Upper lobe of right lung (tissue), 1 donor: ENCODE results near the gene INPP4A. TPM values are rescaled to one million over a fixed set of nuclear protein-coding genes. Genes with fewer than 3 reads are reported as not detected.
"Not testable (repeated sequence)": the region's sequence is repeated elsewhere in the genome, so short reads cannot be mapped to it uniquely, and the experiment has no call there.

Experiments used
- ATAC-seq: fragments of 200-7000 bp; cut with Tn5 transposase; one replicate; pipeline ENCODE4 v1.9.1; 2020; ENCODE audit warnings: mild to moderate bottlenecking, moderate library complexity
- DNase-seq: peaks from one replicate; pipeline ENCODE4 v3.0.0-alpha.2; 2020
- H3K27ac ChIP-seq: fragments of 200-600 bp; one replicate; pipeline ENCODE4 v1.8.0; 2022
- H3K27me3 ChIP-seq: fragments of 200-600 bp; one replicate; pipeline ENCODE4 v1.8.0; 2022; ENCODE audit warnings: mild to moderate bottlenecking
- H3K36me3 ChIP-seq: fragments of 200-600 bp; one replicate; pipeline ENCODE4 v1.8.0; 2022
- H3K4me1 ChIP-seq: fragments of 200-600 bp; one replicate; pipeline ENCODE4 v1.8.0; 2022
- H3K4me3 ChIP-seq: fragments of 200-600 bp; one replicate; pipeline ENCODE4 v1.8.0; 2022; ENCODE audit warnings: mild to moderate bottlenecking
- H3K9me3 ChIP-seq: fragments of 200-600 bp; one replicate; pipeline ENCODE4 v1.8.0; 2022
- intact Hi-C: fragments of 100-400 bp; cut with DNase I; formaldehyde crosslinking; loops from one replicate; pipeline ENCODE4 v1.11.0; 2022
- total RNA-seq: library from RNA; stranded (reverse); fragmentation: NEBNext Ultra II Directional; extraction: Animal tissue kit (Norgen Biotek cat#: 25700); gene quantifications from one replicate; pipeline ENCODE4 v1.2.1, GENCODE V29; 2021
- TF ChIP-seq, protein P1 (sequence below): fragments of 200-600 bp; IDR thresholded peaks from one replicate; pipeline ENCODE4 v1.8.0; 2022; ENCODE audit warnings: antibody characterized with exemption
- donor health status: DM: no; HTN: yes; CAD: no; lungs with severe emphysema.

Gene INPP4A
- total RNA-seq, 1 donor from 2014 or later, result 35.0 TPM

DNA sequence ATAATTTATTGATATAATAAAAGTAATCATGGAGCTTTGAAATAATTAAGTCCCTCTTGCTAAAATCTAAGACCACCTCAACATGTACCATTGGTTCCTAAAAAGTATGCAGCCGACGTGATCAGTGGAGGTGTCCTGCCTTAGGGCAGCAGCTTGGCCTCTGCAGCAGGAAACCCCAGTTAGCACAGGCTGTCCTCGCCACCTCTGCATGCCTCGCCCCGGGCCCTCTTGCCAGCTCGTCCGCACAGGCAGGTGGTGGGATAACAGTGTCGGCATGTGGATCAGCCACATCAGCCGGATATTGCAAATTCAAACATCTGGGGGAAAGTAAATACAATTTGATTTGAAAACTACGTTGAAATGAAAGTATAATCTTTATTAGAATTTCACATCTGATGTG is 140.7 kb downstream of the INPP4A start:
- H3K27ac ChIP-seq, result no peak overlapping the region
- no peaks in the 10 kb centered on the region for H3K27me3 ChIP-seq
- intact Hi-C loops, result no loop called here
- H3K9me3 ChIP-seq, result no peaks in the 10 kb centered on the region
- no peak overlapping the region for H3K4me3 ChIP-seq
- no peaks in the 10 kb centered on the region for H3K4me1 ChIP-seq
- peaks cover 53% of the 10 kb centered on the region for H3K36me3 ChIP-seq
- no peak for ATAC-seq
- no peak for DNase-seq
- TF ChIP-seq, protein P1, sequence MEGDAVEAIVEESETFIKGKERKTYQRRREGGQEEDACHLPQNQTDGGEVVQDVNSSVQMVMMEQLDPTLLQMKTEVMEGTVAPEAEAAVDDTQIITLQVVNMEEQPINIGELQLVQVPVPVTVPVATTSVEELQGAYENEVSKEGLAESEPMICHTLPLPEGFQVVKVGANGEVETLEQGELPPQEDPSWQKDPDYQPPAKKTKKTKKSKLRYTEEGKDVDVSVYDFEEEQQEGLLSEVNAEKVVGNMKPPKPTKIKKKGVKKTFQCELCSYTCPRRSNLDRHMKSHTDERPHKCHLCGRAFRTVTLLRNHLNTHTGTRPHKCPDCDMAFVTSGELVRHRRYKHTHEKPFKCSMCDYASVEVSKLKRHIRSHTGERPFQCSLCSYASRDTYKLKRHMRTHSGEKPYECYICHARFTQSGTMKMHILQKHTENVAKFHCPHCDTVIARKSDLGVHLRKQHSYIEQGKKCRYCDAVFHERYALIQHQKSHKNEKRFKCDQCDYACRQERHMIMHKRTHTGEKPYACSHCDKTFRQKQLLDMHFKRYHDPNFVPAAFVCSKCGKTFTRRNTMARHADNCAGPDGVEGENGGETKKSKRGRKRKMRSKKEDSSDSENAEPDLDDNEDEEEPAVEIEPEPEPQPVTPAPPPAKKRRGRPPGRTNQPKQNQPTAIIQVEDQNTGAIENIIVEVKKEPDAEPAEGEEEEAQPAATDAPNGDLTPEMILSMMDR, result no peak

- TF ChIP-seq, protein P1, result no peak
- H3K36me3 ChIP-seq, result peaks cover 57% of the 10 kb centered on the region
- H3K4me1 ChIP-seq, result no peaks in the 10 kb centered on the region
Observed at GRCh38 chr2:98586551-98587140, 142.0 kb downstream of the INPP4A start.

DNA sequence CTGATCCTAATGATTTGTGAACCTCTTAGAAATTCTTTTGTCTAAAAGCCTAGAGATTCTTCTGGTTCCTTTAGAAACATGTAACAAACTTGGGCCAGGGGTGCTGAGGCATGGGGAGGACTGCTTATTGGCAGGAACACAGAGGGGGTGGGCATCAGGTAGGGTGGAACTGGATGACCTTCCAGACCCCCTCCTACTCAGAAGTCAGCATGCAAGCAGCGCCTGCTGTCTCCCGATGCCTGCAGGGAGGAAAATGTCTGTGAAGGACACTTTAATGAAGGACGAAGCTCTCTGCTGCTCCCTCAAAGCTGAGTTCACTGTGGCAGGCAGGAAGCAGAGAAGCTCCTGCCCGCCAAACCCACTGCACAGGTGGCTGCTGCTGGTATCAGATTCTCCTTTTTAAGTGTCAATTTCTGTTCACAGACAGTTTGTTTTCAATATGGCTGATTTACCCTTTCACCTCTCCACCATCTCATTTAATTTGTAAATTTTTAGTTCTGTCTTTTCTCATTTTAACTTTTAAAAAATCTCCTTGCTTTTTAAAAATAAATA is 144.3 kb downstream of the INPP4A start:
- DNase-seq (no peak), ATAC-seq (no peak)
- Histone ChIP-seq H3K4me3 (no peak overlapping the region), H3K36me3 (peaks cover 51% of the 10 kb centered on the region), H3K4me1 (no peaks in the 10 kb centered on the region), H3K27me3 (no peaks in the 10 kb centered on the region), H3K27ac (no peak overlapping the region), H3K9me3 (no peaks in the 10 kb centered on the region)
- intact Hi-C loops, result no loop called here
- TF ChIP-seq, protein P1, result no peak

More at GRCh38 chr2:98586551-98587140, 142.0 kb downstream of the INPP4A start:
- DNase-seq, result no peak
- no peak overlapping the region for H3K27ac ChIP-seq
- intact Hi-C loops, result no loop called here
- H3K9me3 ChIP-seq, result no peaks in the 10 kb centered on the region
- ATAC-seq, result no peak
- H3K4me3 ChIP-seq, result no peak overlapping the region
- H3K27me3 ChIP-seq, result no peaks in the 10 kb centered on the region

- Histone ChIP-seq H3K36me3 (peaks cover 45% of the 10 kb centered on the region), H3K27me3 (no peaks in the 10 kb centered on the region), H3K9me3 (no peaks in the 10 kb centered on the region), H3K4me1 (no peaks in the 10 kb centered on the region), H3K27ac (no peak overlapping the region), H3K4me3 (no peak overlapping the region)
- ATAC-seq (no peak), DNase-seq (no peak)
- TF ChIP-seq, protein P1, result no peak
- intact Hi-C loops, result no loop called here
Observed at GRCh38 chr2:98589489-98589888, 144.8 kb downstream of the INPP4A start.

DNA sequence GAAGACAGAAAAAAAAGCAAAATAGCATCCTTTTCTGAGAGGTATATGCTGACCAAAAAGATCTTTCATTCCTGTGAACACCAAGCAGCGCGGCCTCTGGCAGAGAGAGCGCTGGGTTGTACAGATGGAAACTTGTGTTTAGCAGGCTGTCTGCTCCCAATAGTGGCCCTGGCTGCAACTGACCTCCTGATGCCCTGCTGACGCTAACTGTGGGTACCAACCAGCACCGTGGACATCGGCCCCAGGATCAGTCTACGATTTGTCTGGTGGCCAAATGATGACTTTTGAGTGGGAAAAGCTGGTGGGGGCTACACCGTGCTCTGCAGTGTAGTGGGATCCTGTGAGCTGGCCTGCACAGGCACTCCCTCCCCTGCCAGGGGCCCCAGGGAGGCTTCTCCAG is 147.9 kb downstream of the INPP4A start:
- DNase-seq, result no peak
- TF ChIP-seq, protein P1, result no peak
- no peak for ATAC-seq
- H3K27ac ChIP-seq, result no peak overlapping the region
- no peaks in the 10 kb centered on the region for H3K9me3 ChIP-seq
- H3K4me3 ChIP-seq, result no peak overlapping the region
- H3K27me3 ChIP-seq, result no peaks in the 10 kb centered on the region
- no peaks in the 10 kb centered on the region for H3K4me1 ChIP-seq
- H3K36me3 ChIP-seq, result peaks cover 27% of the 10 kb centered on the region
- intact Hi-C loops, result no loop called here

DNA sequence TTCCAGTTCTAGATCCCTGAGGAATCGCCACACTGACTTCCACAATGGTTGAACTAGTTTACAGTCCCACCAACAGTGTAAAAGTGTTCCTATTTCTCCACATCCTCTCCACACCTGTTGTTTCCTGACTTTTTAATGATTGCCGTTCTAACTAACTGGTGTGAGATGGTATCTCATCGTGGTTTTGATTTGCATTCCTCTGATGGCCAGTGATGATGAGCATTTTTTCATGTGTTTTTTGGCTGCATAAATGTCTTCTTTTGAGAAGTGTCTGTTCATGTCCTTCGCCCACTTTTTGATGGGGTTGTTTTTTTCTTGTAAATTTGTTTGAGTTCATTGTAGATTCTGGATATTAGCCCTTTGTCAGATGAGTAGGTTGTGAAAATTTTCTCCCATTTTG is 150.0 kb downstream of the INPP4A start:
- DNase-seq, H3K4me1 ChIP-seq, H3K4me3 ChIP-seq, H3K9me3 ChIP-seq, H3K27ac ChIP-seq, H3K27me3 ChIP-seq, intact Hi-C loops, ATAC-seq: not testable (repeated sequence)
- peaks cover 34% of the 10 kb centered on the region for H3K36me3 ChIP-seq
